T-helper 1 cell (primary cell): ENCODE results near the gene CARMIL3.
"Not testable (repeated sequence)": the region's sequence is repeated elsewhere in the genome, so short reads cannot be mapped to it uniquely, and the experiment has no call there.

Experiments
- DNase-seq, 5 donors: peaks; one replicate each; pipeline ENCODE4 v3.0.0-alpha.2; 2012 to 2020

Gene CARMIL3

DNA sequence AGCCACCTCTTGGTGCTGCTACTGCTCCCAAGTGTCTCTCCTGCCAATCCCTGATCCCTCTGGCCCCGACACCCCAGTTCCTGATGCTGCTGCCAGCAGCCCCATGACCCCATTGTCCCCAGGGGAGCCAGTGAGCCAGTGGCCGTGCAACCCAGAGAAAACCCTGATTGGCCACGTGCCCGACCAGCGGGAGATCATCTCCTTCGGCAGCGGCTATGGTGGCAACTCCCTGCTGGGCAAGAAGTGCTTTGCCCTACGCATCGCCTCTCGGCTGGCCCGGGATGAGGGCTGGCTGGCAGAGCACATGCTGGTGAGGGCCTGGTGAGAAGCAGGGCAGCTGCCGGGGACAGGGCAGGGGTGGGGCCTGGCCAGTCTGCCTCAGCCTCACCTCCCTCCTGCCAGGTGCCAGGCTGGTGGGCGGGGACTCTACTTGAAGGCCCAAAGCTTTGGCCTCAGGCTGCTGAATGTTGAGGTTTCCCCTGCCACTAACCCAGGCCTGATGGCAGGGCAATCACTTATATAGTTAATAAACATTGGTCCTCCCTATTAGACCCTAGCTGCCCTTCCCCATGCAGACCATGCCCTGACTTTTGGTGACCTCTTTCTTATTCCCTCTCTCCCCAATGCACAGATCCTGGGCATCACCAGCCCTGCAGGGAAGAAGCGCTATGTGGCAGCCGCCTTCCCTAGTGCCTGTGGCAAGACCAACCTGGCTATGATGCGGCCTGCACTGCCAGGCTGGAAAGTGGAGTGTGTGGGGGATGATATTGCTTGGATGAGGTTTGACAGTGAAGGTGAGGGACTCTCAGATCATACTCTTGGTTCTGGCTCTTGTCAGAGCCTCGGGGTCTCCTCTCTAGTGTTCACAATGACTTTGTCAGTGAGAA is 47.4 kb downstream of the CARMIL3 start:
- DNase-seq, result no peak

DNA sequence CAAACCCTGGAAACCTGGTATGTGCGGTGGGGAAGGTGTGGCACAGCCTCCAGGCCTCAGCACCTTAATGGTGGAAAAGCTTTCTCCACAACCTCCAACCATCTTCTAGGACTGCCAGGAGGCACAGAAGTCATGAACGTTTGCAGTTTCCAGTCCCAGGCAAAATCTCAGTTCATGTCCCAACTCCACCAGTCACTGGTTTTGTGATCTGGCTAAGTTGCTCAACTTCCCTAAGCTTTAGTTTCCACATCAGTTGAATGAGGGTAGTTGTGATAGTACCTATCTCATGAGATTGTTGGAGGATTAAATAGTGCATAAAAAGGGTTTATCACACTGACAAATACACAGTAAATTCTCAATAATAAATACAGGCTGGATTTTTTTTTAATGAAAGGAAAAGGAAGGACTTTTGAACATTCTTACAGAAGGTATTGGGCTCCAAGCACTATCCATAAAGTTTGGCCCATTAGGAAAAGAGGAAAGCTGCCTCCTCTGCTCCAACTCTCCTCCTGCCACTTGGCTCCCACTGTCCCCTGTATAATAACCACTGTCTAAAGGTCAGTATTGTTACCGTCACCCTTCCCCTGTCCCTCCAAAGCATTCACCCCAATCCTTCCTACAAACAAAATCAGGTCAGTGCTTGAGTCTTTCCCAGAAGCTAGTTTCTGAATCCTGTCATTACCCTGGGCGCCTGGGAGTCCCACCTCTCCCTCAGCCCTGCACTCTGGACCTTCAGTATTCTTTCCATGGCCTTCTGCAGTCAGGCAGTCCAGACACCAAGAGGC is 48.6 kb downstream of the CARMIL3 start:
- no peak for DNase-seq

DNA sequence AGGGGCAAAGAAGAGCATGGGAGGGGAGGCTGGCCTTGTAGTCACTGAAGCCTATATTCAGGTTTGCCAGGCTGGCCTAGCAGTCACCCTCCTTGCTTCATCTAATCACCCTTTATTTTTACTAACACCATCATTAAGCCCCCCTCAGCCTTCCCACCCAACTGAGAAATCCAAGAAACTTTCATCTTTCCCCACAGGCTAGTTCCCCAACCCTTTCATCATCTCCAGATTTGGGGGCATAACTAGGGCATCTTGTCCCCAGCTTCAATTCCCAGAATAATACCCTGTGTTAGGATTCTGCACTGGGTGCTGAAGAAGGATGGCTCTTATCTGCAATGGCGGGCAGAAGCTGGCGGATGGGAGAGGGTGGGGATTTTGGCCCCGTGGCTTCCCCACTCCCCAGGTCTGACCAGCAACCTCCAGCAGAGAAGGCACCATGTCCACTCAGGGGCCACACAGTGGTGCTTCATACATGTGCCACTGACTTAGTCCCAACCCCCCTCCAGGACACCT is 49.2 kb downstream of the CARMIL3 start:
- no peak for DNase-seq

DNA sequence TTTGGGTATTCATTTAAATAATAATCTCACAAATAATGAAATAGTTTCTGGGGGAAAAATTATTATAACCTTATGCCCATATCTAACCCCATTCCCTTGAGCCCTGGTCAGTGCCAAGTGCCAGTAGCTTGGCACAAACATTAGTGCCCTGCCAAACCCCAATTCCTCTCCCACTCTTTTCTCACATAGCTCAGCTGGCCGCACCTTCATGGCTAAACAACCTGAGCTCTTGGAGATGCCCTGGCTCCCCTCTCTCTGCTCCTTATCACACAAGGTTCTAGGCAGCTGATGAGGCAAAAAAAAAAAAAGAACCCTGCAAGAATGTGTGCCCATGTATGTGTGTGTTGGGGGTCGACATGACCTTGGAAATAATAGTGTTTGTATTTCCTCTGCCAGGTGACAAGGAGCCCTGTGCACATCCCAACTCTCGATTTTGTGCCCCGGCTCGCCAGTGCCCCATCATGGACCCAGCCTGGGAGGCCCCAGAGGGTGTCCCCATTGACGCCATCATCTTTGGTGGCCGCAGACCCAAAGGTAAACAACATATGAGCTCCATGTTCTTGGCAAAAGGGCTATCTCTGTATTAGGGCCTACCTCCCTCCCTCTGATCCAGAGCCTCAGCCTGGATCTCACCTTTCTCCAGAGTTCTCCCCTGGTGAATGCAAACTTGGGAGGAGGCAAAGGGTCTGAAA is 50.7 kb downstream of the CARMIL3 start:
- no peak for DNase-seq

DNA sequence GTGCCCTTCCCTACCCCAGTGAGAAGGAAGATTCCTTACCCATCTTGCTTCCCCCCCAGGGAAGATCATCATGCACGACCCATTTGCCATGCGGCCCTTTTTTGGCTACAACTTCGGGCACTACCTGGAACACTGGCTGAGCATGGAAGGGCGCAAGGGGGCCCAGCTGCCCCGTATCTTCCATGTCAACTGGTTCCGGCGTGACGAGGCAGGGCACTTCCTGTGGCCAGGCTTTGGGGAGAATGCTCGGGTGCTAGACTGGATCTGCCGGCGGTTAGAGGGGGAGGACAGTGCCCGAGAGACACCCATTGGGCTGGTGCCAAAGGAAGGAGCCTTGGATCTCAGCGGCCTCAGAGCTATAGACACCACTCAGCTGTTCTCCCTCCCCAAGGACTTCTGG is 51.6 kb downstream of the CARMIL3 start:
- DNase-seq, result no peak

DNA sequence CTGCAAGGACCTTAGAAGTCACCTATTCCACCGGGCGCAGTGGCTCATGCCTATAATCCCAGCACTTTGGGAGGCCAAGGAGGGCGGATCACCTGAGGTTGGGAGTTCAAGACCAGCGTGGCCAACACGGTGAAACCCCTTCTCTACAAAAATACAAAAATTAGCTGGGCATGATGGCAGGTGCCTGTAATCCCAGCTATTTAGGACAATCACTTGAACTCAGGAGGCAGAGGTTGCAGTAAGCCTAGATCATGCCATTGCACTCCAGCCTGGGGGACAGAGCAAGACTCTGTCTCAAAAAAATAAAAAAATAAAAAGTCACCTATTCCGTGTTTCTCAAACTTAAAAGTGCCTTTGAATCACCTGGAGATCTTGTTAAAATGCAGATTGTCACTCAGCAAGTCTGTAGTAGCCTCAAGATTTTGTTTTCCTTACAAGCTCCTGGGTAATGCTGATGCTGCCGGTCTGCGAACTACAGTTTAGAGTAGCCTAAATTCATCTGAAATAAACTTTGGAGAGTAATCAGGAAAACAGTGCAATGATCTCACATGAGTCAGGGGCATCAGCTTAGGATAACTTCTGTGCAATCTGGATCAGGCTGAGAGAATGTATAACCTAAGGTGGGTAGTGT is 53.9 kb downstream of the CARMIL3 start:
- DNase-seq, result not testable (repeated sequence)

DNA sequence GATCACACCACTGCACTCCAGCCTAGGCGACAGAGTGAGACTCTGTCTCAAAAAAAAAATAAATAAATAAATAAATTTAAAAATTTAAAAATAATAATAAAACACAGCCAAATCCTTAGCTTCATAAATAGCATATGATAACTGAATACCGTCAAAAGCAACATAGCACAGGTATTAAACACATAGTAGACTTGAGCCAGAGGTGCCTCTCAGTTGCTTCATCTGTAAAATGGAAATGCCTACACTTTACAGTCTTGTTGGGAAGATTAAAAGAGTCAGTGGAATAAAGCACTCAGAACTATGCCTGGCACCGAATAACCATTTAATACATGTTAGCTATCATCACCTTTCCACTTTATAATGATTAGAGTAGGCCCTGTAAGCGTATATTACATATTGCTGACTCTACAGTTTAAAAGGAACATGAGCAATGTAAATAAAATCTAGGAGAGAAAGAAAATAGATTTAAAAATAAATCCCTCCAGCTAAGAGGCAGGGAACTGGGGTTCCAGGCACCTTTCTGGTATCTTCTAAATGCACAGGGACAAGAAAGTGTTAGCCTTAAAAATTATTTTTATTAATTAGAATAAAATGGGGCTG is 55.0 kb downstream of the CARMIL3 start:
- DNase-seq, result no peak

DNA sequence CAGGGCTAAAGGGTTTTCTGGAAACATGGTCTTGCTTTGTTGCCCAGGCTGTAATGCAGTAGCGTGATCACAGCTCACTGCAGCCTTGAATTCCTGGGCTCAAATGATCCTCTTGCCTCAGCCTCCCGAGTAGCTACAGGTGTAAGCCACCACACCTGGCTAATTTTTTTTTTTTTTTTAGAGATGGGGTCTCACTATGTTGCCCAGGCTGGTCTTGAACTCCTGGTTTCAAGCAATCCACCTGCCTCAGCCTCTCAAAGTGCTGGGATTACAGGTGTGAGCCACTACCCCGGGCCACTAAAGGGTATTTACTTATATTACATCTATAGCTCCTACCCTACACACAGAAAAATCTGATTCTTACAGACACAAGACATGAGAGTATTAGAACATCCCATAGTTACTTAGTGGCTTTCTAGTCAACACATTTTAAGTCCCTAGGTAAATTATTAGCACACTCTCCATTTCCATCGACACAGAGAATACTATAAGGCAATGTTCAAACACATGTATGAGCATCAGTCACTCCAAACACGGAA is 56.6 kb downstream of the CARMIL3 start:
- DNase-seq, result no peak

DNA sequence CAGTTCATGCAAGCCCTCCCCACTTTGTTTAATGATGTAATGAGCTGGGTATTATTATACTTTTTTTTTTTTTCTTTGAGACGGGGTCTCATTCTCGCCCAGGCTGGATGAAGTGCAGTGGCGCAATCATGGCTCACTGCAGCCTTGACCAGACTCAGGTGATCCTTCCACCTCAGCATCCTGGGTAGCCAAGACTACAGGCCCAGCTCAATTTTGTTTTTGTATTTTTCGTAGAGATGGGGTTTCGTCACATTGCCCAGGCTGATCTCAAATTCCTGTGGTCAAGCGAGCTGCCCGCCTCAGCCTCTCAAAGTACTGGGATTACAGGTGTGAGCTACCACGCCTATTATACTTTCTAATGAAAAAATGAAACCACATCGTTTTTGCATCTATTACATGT is 58.3 kb downstream of the CARMIL3 start:
- DNase-seq, result no peak

DNA sequence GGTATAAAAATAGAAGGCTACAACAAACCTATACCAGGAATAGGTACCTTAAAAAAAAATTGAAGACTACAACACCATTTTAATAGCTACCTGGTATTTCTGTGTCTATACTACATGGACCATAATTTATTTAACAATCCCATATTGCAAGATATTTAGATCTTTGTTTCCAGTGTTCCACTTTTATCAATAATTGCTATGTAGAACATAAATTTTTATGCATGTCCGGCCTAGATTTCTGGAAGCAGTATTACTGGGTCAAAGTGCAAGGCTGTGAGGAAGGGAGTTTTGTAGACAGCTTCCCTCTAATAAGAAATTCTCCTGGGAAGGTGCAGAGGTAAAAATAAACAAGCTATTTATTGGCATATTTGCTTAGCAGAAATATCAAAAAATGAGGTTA is 58.7 kb downstream of the CARMIL3 start:
- no peak for DNase-seq

DNA sequence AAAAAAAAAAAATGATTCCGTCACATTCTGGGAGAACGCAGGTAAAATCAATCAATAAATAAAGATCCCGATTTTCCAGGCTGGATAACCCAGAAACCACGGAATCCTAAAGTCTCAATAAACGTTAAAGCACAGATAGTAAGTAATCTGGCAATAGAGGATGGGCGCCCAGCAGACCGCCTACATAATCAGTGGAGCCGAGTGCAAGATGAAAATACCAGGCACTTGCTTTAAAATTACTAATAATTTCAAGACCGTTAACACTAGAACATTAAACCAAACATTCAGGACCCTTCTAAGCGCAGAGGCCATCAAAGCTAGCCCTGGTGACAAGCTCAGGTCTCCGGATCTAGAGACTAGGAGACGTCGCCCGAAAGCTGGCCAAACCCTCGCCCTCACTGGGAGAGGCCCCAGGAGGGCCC is 61.6 kb downstream of the CARMIL3 start:
- no peak for DNase-seq

DNA sequence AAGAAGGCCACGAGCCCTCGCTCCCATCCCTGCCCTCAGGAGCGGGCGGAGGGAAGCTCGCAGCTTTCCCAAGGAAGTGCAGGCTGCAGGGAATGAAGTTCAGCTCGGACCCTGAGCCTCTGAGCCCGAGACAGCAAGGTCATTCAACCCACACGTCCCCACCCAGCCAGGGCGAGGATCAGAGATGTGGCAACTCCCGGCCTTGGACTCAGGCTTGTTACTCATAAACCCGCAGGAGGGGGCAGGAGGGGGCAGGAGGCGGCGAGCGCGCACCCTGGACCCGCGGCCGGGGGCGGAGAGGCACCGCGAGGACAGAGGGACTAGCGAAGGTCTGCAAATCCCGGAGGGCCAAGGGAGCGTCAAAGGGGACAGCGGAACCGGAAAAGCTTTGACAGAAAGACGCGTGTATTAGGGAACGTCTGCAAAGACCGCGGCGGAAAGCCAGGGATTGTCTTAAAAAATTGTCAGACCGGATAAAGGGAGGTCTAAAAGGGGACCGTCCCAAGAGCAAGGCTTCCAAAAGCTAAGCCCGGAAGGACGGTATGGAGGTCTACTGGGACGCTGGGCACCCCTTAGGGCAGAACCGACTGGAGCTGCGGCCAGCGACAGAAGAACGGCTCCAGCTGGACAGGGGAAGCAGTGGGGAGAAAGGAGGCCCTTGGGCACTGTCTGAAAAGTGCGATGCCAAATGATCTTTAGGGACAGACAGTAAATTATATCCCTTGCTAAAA is 62.2 kb downstream of the CARMIL3 start:
- DNase-seq, result peak; percentile 60 to 90 (median 70)

DNA sequence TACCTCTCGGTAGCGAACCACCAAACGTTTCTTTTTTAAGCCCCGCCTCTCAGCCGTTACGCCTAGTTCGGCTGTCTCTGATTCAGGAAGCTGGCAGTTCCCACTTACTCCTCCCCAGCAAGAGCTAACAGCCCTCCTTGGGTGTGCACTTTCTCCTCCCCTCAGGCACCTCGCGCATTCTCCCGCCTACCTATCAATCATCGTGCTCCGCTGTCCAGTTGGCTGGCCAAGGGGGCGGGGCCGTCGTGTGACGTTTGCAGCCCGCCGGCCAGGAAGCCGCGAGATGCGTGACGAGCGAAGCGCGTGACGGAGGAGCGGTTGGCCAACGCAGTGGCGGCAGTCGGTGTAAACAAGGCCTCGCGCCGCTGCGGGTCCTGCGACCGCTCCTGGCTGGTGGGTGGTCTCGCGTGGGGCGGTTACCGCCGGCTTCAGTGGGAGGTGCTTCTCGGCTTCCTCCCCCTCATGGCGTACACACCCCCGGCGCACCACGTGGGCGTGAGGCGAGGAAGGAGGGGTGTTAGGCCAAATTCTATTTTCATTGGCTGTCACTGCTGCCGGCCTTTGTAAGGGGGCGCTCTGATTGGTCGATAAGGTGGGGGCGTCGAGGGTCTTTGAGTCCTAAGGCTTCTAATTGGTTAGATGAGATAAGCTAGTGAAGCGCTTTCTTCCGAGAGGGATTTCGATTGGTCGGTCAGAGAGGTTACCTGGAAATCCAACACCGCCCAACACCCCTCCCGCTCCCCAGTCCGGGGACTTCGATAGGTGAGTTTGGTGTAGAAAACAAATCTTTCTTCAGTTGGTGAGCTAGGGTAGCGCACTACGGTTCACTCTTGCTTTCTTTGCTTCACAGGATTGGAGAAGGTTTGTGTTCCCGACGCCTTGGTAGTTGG is 63.0 kb downstream of the CARMIL3 start, which contains the start of the genes DCAF11 and NRL:
Gene DCAF11 (plus strand): TSS at position 246 of the 890 bp plus-strand sequence. CDS start 818 bp downstream, outside the sequence.
Gene NRL (minus strand): TSS at position 418 of the 890 bp plus-strand sequence. CDS start 32,101 bp downstream, outside the sequence.
- DNase-seq, result peak; percentile 98 to 100 (median 98)

DNA sequence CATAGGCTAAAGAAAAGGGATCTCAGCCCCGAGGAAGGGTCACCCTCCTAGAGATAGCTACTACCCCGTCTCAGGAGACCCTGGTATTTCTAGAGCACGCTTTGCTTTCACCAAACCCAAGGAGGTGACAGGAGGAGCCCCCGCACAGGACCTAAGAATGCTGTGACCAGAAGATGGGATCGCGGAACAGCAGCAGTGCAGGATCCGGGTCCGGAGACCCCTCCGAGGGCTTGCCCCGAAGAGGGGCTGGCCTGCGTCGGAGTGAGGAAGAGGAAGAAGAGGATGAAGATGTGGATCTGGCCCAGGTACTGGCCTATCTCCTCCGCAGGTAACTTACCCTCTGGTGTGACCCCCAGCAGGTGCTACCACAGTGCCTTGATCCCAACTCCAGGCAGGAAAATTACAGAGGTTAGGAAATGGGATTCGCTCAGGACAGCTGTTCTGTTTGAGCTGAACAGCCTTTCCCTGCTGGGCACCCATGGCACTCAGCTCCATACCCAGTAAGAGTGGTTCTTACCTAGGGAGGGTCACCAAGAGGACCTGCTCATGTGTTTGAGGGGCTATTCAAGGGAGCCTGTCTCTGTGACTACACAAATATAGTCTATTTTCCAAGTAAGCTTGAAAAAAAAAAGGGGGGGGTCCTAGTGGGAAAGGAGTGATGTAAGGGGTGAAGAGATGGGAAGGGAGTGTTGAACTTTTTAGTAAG is 63.8 kb downstream of the CARMIL3 start:
- no peak for DNase-seq

DNA sequence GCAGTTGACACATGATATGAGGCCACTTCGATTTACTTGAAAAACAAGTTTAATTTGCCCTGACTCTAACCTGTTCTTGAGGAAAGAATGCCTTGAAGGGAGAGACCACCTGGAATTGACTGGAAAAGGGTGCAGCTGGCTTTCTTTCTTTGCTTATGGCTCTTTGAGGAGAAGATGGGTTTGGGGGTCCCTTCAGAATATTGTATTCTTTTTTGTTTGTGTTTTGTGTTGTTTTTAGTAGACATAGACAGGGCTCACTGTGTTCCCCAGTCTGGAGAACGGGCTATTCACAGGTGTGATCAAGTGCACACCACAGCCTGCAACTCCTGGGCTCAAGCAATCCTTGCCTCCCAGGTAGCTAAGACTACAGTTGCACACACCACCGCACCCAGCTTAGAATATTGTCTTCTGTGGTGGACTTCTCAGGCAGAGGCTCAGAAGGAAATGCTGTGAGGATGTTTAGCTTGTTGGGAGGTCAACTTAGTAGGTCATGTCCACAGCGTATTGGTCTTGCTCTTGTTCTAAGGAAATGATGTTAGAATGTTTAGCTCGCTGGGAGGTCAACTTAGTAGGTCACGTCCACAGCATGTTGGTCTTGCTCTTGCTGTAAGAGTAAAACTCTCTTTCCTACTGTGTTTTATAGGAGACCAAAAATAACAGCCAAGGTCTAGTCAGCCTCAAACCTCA is 64.5 kb downstream of the CARMIL3 start:
- DNase-seq, result no peak

DNA sequence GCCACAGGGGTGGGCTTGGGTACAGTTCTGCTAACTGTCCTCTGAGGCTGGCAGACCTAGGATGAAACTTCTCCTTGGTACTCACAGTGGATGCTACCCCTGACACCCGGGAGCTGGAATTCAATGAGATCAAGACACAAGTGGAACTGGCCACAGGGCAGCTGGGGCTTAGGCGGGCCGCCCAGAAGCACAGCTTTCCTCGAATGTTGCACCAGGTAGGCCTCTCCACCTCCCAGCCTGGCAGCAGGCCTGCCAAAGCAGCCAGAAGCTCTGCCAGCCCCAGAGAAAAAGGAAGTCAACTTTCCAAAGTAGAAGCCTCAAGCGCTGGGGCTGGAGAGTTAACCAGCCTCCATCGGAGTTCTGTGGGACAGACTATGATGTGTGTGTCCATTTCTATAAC is 65.4 kb downstream of the CARMIL3 start:
- no peak for DNase-seq
